ENCODE measurements around the gene C16orf89.

DNA sequence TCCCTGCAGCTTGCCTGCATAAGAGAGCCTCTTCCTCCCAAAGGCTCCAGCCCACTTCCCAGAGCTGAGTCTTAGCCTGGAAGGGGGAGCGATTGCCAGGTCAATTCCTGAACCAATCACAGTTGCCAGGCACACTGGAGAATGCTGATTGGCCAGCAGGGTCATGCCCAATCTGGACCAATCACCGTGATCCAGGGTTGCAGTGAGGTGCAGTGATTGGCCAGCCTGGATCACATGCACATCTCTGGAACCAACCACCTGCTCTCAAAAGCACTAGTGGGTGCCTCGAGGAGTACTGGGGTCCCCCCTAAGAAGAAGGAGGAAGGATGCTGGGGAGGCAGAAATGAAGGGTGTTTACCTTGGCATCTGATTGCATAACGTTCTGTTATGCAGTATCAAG lies 50.4 kb downstream of the C16orf89 start:
- TF ChIP-seq, protein P1, sequence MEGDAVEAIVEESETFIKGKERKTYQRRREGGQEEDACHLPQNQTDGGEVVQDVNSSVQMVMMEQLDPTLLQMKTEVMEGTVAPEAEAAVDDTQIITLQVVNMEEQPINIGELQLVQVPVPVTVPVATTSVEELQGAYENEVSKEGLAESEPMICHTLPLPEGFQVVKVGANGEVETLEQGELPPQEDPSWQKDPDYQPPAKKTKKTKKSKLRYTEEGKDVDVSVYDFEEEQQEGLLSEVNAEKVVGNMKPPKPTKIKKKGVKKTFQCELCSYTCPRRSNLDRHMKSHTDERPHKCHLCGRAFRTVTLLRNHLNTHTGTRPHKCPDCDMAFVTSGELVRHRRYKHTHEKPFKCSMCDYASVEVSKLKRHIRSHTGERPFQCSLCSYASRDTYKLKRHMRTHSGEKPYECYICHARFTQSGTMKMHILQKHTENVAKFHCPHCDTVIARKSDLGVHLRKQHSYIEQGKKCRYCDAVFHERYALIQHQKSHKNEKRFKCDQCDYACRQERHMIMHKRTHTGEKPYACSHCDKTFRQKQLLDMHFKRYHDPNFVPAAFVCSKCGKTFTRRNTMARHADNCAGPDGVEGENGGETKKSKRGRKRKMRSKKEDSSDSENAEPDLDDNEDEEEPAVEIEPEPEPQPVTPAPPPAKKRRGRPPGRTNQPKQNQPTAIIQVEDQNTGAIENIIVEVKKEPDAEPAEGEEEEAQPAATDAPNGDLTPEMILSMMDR (IDR thresholded peaks at IDR 0.05; ENCODE audit: insufficient read depth, low read length), result no peak
- TF ChIP-seq GABPA (IDR thresholded peaks at IDR 0.05; ENCODE audit: low read depth), result no peak
- TF ChIP-seq POLR2AphosphoS5 (IDR thresholded peaks at IDR 0.05; ENCODE audit: low read depth), result no peak
